K562 (cell line): ENCODE measurements around the gene RORC. TPM values are rescaled to one million over a fixed set of nuclear protein-coding genes. Genes with fewer than 3 reads are reported as not detected.
A peak's percentile ranks its signal among the peaks of the same experiment; 100 is the strongest.

Experiments used
- BRD9 ChIP-seq: fragments of 450-650 bp; IDR thresholded peaks from 2 replicates; pipeline ENCODE4 v1.6.1; 2018; ENCODE audit warnings: low read depth; ENCODE audit not compliant: partially characterized antibody
- CBX3 ChIP-seq, 2 experiments: IDR thresholded peaks; 1 replicate in 1 of 2; 2 replicates in 1 of 2; pipeline ENCODE4 v1.6.1; 2012; ENCODE audit warnings: inconsistent platforms in 2 of 2, low read length in 2 of 2, borderline replicate concordance in 1 of 2, control low read depth in 1 of 2
- CHD1 ChIP-seq: fragments of 200-600 bp; sonication (generic); IDR thresholded peaks from one replicate; pipeline ENCODE4 v1.6.1; 2012; ENCODE audit warnings: mild to moderate bottlenecking, moderate library complexity, low read length, inconsistent platforms
- CREB1 ChIP-seq, 2 experiments: sonication (generic) in 1 of 2; formaldehyde crosslinking in 1 of 2; IDR thresholded peaks; 2 replicates each; pipeline versions ENCODE4 v1.6.1 to v1.8.0; 2012 to 2022; ENCODE audit warnings: inconsistent platforms in 1 of 2, mild to moderate bottlenecking in 1 of 2, missing genetic modification reagents in 1 of 2, moderate library complexity in 1 of 2
- CREB5 ChIP-seq: fragments of 250-450 bp; sonication (Bioruptor Pico); IDR thresholded peaks from 2 replicates; pipeline ENCODE4 v1.5.0; 2020; ENCODE audit warnings: mild to moderate bottlenecking
- GABPB2 ChIP-seq: fragments of 250-450 bp; sonication (Bioruptor Pico); conservative IDR thresholded peaks from 2 replicates; pipeline ENCODE4 v1.5.1; 2021; ENCODE audit warnings: mild to moderate bottlenecking
- GATA2 ChIP-seq: sonication (generic); formaldehyde crosslinking; IDR thresholded peaks from 2 replicates; pipeline ENCODE4 v1.4.0; 2020; ENCODE audit warnings: mild to moderate bottlenecking, missing genetic modification reagents
- MEF2D ChIP-seq: conservative IDR thresholded peaks from 2 replicates; pipeline ENCODE4 v1.6.1; 2016; ENCODE audit warnings: low read depth, missing genetic modification characterization, missing compliant biosample characterization
- PHB ChIP-seq: fragments of 250-450 bp; sonication (Bioruptor Pico); IDR thresholded peaks from 2 replicates; pipeline ENCODE4 v1.5.0; 2021
- POLR3G ChIP-seq: IDR thresholded peaks from 2 replicates; pipeline ENCODE4 v1.6.1; 2011; ENCODE audit not compliant: insufficient read length, insufficient replicate concordance; ENCODE audit errors: extremely low read depth
- TCF7 ChIP-seq: sonication (generic); IDR thresholded peaks from 2 replicates; pipeline ENCODE4 v1.6.1; 2016; ENCODE audit warnings: antibody characterized with exemption, borderline replicate concordance
- TGIF2 ChIP-seq: sonication (generic); formaldehyde crosslinking; IDR thresholded peaks from 2 replicates; pipeline ENCODE4 v1.8.1; 2022; ENCODE audit warnings: mild to moderate bottlenecking, missing genetic modification reagents, moderate library complexity
- ZNF197 ChIP-seq: fragments of 200-800 bp; sonication (Bioruptor generic); IDR thresholded peaks from 2 replicates; pipeline ENCODE4 v1.6.1; 2016; ENCODE audit warnings: low read depth, missing genetic modification characterization, missing compliant biosample characterization
- ZNF431 ChIP-seq: sonication (generic); formaldehyde crosslinking; IDR thresholded peaks from 2 replicates; pipeline ENCODE4 v1.8.0; 2022; ENCODE audit warnings: mild to moderate bottlenecking, missing genetic modification reagents
- ZNF583 ChIP-seq: fragments of 250-450 bp; sonication (Bioruptor Pico); IDR thresholded peaks from 2 replicates; pipeline ENCODE4 v1.4.0; 2020
- ZNF655 ChIP-seq: fragments of 250-450 bp; sonication (Bioruptor Pico); IDR thresholded peaks from 2 replicates; pipeline ENCODE4 v1.5.0; 2021
- ZNF699 ChIP-seq: fragments of 250-450 bp; sonication (Bioruptor Pico); IDR thresholded peaks from 2 replicates; pipeline ENCODE4 v1.8.0; 2021; ENCODE audit warnings: mild to moderate bottlenecking, moderate library complexity; ENCODE audit not compliant: insufficient replicate concordance
- polyA plus RNA-seq, 8 experiments: library from polyadenylated mRNA; depleted of rRNA in 4 of 8; stranded (reverse) in 5 of 8; unstranded in 3 of 8; fragments of >200 nt; fragmentation: Nextera tagmentation in 2 of 8; fragmentation: Illumina TruSeq in 1 of 8; extraction: Ambion mirVana in 2 of 8; extraction: Trizol in 1 of 8; gene quantifications; 2 replicates each; pipeline versions ENCODE4 v1.2.1 to v1.2.3, GENCODE V29; 2011 to 2014; ENCODE audit warnings: inconsistent platforms in 1 of 8, missing spikeins in 1 of 8
- total RNA-seq, 7 experiments: library from RNA; depleted of rRNA in 6 of 7; stranded (reverse); fragments of >200 nt in 6 of 7; fragmentation: Illumina TruSeq in 2 of 7; extraction: Trizol in 2 of 7; gene quantifications; 2 replicates each; pipeline versions ENCODE4 v1.2.1 to v1.2.3, GENCODE V29; 2011 to 2021; ENCODE audit warnings: low replicate concordance in 1 of 7
- TF ChIP-seq, protein P1 (sequence below): fragments of 450-650 bp; formaldehyde crosslinking; conservative IDR thresholded peaks from 2 replicates; pipeline ENCODE4 v1.4.0; 2022; ENCODE audit warnings: mild to moderate bottlenecking, missing genetic modification characterization
- TF ChIP-seq, protein P2 (sequence below): sonication (generic); formaldehyde crosslinking; IDR thresholded peaks from 2 replicates; pipeline ENCODE4 v1.8.0; 2022; ENCODE audit warnings: mild to moderate bottlenecking, missing genetic modification reagents

Gene RORC
- total and polyA plus RNA-seq, 9 of the 15 experiments (the other 6 are each of a cell fraction or from before 2014, with no cell fraction given), result not detected

DNA sequence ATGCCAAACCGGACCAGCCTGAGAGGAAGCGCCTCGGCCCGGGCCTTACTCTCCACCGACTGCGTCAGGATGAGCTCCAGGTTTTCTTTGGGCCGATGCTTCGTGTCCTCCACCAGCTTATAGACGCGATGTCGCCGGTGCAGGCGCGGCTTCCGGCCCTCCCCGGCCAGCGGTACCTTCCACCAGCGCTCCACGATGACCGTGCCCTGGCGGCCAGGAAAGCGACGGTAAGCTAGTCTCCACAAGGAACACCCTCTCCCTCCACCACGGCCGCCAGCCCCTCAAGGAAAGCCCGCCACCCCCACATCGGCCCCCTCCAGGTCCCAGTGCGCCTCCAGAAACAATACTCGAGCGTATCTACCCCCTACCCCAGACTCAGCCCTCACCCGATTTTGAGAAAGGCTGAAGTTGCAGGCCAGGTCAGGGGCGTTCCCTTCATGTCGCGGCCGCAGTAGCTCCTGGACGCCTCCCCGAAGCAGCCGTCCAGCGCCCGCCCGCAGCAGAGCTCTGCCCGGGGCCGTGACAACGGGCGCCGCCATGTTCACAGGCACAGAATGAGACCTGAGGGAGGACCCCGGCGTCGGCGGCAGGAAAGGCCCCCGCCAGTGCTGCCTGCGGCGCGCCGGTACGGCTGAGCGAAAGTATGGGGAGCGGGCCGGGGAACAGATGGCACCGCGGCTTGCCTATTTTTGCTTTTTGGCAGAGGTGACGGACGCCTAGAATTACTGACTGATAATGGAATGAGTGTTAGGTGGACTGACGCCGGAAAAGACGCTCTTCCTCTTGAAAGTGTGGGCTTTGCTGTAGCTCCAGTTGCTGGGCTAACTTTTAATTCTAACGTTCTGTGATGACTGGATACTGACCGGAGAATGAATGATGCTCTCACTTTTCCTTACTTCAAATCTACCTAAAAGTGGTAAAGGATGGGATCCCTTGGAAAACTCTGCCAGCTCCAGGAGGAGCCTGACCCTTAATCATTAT lies 68.4 kb downstream of the RORC start, which contains the start of gene MRPL9 (continued):
- TF ChIP-seq ZNF431 (CRISPR knock-in tag) (0 out of 2 replicates have a peak, but pooled peaks have one; percentile 43), ZNF699 (CRISPR knock-in tag) (no peak), ZNF655 (CRISPR knock-in tag) (no peak), ZNF583 (CRISPR knock-in tag) (0 out of 2 replicates have a peak, but pooled peaks have one; percentile 13), CBX3 (IDR thresholded peaks at IDR 0.05; ENCODE audit: borderline replicate concordance in 1 of 2, low read length in 2 of 2) (no peak), CREB5 (CRISPR knock-in tag) (no peak), ZNF197 (CRISPR knock-in tag) (no peak), TCF7 (no peak), GABPB2 (CRISPR knock-in tag) (no peak), CREB1 (IDR thresholded peaks at IDR 0.05) (peak; percentile 45), CREB1 (CRISPR knock-in tag; IDR thresholded peaks at IDR 0.05) (peak; percentile 72), POLR3G (no peak), GATA2 (CRISPR knock-in tag) (0 out of 2 replicates have a peak, but pooled peaks have one; percentile 18), PHB (CRISPR knock-in tag) (no peak), CHD1 (no peak), TGIF2 (CRISPR knock-in tag) (no peak), MEF2D (tag) (no peak), BRD9 (no peak)
- TF ChIP-seq, protein P1, sequence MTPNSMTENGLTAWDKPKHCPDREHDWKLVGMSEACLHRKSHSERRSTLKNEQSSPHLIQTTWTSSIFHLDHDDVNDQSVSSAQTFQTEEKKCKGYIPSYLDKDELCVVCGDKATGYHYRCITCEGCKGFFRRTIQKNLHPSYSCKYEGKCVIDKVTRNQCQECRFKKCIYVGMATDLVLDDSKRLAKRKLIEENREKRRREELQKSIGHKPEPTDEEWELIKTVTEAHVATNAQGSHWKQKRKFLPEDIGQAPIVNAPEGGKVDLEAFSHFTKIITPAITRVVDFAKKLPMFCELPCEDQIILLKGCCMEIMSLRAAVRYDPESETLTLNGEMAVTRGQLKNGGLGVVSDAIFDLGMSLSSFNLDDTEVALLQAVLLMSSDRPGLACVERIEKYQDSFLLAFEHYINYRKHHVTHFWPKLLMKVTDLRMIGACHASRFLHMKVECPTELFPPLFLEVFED (CRISPR knock-in tag), result no peak
- TF ChIP-seq, protein P2, sequence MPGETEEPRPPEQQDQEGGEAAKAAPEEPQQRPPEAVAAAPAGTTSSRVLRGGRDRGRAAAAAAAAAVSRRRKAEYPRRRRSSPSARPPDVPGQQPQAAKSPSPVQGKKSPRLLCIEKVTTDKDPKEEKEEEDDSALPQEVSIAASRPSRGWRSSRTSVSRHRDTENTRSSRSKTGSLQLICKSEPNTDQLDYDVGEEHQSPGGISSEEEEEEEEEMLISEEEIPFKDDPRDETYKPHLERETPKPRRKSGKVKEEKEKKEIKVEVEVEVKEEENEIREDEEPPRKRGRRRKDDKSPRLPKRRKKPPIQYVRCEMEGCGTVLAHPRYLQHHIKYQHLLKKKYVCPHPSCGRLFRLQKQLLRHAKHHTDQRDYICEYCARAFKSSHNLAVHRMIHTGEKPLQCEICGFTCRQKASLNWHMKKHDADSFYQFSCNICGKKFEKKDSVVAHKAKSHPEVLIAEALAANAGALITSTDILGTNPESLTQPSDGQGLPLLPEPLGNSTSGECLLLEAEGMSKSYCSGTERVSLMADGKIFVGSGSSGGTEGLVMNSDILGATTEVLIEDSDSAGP (CRISPR knock-in tag), result no peak
